WI38 (cell line): ENCODE data around the gene PAWR.

Experiments
- H3K4me3 ChIP-seq: 2 replicates; pipeline ENCODE4 v1.5.1; 2011; ENCODE audit warnings: low read depth, mild to moderate bottlenecking, control low read depth, low read length
- TF ChIP-seq, protein P1 (sequence below): IDR thresholded peaks from 2 replicates; pipeline ENCODE4 v1.5.1; 2012; ENCODE audit warnings: low read depth, mild to moderate bottlenecking, control low read depth, low read length

The PAWR gene

DNA sequence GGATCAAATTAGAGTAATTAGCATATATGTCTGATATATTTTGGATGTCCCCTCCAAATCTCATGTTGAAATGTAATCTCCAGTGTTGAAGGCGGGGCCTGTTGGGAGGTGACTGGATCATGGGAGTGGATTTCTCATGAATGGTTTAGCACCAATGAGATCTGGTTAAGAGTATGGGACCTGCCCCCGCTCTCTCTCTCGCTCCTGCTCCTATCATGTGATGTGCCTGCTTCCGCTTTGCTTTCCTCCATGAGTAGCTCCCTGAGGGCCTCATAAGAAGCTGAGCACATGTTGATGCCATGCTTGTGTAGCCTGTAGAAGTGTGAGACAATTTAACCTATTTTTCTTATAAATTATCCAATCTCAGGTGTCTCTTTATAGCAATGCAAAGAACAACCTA lies 73.1 kb downstream of the PAWR start:
- TF ChIP-seq, protein P1, sequence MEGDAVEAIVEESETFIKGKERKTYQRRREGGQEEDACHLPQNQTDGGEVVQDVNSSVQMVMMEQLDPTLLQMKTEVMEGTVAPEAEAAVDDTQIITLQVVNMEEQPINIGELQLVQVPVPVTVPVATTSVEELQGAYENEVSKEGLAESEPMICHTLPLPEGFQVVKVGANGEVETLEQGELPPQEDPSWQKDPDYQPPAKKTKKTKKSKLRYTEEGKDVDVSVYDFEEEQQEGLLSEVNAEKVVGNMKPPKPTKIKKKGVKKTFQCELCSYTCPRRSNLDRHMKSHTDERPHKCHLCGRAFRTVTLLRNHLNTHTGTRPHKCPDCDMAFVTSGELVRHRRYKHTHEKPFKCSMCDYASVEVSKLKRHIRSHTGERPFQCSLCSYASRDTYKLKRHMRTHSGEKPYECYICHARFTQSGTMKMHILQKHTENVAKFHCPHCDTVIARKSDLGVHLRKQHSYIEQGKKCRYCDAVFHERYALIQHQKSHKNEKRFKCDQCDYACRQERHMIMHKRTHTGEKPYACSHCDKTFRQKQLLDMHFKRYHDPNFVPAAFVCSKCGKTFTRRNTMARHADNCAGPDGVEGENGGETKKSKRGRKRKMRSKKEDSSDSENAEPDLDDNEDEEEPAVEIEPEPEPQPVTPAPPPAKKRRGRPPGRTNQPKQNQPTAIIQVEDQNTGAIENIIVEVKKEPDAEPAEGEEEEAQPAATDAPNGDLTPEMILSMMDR: no peak
- H3K4me3 ChIP-seq: no peak overlapping the region

GRCh38 chr12:79615596-79616560 lies 74.9 kb downstream of the PAWR start:
- H3K4me3 ChIP-seq: no peak overlapping the region
- TF ChIP-seq, protein P1: no peak

GRCh38 chr12:79614730-79615129 lies 76.0 kb downstream of the PAWR start:
- TF ChIP-seq, protein P1: no peak
- H3K4me3 ChIP-seq: no peak overlapping the region

DNA sequence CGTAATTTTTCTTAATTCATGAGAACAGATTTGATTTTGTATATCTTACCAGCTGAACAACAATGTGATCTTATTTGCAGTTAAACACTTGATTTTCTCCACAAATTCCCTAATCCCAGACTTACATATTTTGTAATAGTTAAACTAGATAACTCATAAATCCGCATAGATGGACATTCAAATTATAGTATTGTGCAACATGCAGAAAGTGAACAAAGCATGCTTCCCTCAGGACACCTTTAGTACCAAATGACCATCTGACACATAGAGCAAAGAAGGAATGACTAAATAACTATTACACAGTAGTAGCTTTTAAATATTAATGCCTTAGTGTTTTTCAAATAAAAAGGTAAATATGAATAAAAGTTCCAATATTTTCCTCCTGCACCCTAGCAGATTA lies 88.9 kb downstream of the PAWR start:
- TF ChIP-seq, protein P1: no peak
- no peak overlapping the region for H3K4me3 ChIP-seq

DNA sequence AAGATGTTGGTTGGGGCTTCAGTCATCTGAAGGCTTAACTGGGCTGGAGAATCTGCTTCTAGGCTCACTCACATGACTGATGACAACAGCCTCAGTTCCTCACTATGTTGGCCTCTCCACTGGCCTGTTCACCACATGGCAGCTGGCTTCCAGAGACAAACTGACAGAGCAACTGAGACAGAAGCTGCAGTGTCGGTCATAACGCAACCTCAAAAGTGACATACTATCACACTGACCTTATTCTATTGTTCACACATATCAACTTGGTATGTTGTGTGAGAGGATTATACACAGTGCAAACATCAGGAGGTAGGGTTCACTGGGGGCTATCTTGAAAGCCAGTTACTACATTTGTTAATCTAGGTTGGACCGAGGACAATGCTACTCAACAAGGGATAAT lies 92.9 kb downstream of the PAWR start:
- no peak overlapping the region for H3K4me3 ChIP-seq
- TF ChIP-seq, protein P1: no peak

DNA sequence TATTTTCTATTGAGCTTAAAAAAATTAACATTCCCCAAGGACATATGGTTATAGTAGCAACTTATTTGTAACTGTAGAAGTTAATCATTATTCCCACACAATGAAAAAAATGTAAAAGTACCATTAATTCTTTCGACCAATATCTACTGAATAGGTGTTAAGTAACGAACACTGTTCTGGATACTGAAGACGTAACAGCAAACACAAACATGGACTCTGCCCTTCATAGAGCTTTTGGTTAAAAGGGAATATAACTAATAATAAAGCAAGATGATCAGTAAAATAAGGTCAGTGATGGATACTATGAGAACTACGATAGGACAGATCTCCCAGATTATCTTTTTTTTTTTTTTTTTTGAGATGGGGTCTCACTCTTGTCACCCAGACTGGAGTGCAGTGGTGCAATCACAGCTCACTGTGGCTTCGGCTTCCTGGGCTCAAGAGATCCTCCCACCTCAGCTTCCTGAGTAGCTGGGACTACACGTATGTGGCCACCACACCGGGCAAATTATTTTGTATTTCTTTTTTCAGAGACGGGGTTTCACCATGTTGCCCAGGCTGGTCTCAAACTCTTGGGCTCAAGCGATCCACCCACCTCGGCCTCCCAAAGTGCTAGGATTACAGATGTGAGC lies 93.9 kb downstream of the PAWR start:
- TF ChIP-seq, protein P1: no peak
- H3K4me3 ChIP-seq: no peak overlapping the region

- TF ChIP-seq, protein P1: no peak
- H3K4me3 ChIP-seq: no peak overlapping the region
Measured at GRCh38 chr12:79595273-79595672, 95.5 kb downstream of the PAWR start.
